GM18873 (cell line): ENCODE data around the gene MYADML2.

Experiments
- ATAC-seq: cut with Tn5 transposase; IDR thresholded peaks from one replicate; pipeline ENCODE4 v1.9.1; 2021; ENCODE audit warnings: mild to moderate bottlenecking, moderate library complexity, moderate number of reproducible peaks; ENCODE audit not compliant: unreplicated experiment, low FRiP score

The MYADML2 gene

DNA sequence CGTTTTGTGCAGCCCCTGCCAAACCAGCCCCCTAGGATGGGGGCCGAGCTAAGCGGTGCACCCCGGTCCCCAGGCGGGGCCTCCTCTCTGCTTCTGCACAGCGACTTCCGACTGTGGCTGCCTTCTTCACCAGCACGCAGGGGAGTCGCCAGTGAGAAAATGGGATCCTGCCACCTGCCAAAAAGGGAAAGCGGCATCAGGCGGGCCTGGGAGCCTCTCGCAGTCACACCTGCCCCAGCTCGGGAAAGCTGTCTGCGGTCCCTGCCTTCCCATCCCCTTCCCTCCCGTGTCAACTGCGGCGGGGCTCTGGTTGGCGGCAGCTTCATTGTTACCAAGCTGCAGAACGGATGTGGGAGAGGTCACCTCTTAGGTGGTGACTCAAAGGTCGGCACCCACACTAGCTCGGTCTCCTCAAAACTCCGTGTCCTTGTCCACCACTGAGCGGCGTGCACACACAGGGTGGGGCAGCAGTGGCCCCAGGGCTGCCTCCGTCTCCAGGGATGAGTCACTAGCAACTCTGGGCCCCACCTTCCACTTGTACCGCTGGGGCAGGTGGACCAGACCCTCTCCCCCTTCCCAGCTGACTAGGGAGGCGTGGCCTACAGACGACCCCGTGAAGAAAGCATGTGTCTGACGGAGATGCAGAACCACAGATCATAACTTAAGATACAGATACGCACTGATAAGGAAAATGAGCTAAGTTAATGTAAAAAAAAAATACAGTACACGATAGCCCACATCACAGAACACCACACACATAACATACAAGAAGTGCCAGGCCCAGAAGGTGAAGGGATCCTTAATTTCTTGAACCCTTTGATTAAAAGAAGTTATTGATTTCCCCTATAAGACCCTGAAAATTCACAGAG is 34.4 kb downstream of the MYADML2 start:
- ATAC-seq, result no peak

DNA sequence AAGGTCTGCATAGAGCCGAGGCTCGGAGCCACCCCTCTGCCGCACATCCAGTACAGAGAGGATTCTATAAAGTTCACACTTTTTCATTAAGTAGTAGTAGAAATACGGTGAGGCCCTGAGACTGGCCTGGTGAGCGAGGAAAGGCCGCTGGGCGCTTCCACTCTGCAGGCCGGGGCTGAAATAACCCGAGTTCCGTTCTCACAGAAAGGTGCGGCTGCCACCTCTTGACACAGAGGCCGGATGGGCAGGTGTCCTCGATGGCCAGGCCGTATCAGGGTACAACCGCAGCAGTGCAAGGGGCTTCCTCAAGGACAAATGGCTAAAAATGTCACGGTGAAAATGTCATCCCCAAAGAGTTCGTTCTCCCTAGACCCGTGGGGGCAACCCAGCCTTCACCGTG is 35.1 kb downstream of the MYADML2 start:
- no peak for ATAC-seq

DNA sequence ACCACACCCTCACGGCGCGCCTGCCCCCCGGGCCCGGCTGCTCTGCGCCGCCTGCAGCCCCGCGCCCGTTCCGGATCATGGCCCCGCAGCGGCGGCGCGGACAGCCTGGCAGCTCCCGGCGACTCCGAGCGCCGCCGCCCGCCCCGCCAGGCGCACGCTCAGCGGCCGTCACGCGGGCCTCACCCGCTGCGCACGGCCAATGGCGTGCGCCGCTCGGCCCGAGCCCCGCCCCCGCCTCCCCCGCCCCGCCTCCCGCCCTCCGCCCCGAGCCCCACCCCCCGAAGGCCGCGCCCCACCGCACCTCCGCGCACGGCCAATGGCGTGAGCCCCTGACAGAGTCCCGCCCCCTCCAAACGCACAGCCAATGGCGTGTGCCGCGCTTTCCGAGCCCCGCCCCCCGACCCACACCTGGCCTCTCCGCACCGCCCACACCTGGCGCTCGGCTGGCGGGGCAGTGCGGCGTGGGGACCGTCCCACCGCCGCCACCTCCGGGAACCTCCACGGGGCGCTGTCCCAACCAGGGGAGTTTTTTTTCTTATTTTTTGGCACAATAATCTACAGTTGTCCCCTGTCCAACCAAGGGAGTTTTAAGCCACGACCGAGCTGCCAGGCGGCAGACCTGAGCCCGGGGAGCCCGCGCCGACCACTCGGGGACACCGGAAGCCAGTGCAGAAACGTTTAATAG is 35.6 kb downstream of the MYADML2 start, which contains the start of gene PCYT2:
Gene PCYT2, minus strand, starts transcription at position 123 of the 685 bp plus-strand sequence. Its CDS starts 44 bp downstream, at position 79.
- ATAC-seq, result no peak

GRCh38 chr17:81910840-81911276 is 36.2 kb downstream of the MYADML2 start:
- no peak for ATAC-seq

DNA sequence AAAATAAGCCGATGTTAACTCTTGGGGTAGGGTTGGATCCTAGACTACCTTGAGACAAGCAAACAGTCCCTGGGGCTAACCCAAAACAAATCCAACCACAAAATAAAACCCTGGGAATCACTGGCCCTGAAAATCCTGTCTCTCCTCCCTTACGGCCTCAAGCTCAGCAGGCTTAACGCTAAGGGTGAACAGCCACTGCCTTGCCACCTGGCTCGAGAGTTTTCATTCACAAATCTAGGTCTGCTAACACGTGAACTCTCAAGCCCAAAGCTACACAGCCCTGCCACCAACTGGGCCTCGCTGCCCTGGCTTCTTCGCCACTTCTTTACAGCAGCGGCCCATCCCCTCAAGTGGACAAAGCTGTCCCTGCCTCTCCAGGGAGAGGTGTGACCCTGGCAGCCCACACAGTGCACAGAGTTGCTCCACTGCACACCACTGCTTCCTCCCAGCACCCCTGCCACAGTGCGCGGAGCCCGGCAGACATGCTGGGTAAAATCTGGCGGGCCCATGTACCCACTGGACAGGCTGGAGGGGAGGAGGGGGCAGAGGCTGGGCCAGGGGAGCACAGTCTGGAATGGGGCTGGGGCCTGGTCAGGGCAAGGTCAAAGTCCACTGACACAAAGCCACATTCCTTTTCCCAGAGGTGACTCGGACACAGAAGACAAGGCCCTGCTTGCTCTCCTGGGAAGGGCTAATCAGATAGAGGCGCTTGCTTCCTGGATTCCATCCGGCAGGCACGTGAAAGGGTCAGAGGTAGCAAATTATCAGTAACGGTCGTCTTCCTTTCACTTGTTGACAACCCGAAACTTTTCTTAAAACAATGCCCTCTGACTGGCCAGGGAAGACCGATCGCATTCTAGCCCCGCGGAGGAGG is 36.8 kb downstream of the MYADML2 start:
- ATAC-seq, result no peak

GRCh38 chr17:81909231-81909630 is 37.8 kb downstream of the MYADML2 start:
- no peak for ATAC-seq

DNA sequence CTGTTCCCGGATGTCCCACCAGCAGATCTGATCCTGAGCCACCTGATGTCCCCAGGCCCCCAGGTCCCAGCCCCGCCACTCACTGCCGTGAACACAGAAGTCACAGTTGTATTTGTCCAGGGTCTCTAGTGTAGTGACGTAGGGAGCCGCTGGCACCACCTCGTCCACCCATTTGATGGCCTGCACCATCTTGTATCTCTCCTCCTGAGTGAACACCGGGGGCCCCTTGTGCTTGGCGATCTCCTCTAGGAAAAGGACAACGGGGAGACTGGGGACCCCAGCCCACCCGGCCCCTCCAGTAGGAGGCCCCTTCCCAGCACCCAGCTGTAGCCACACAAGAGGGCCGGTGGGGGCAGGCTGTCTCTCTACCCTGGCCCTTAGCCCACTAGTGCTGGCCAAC is 38.2 kb downstream of the MYADML2 start:
- ATAC-seq, result no peak

DNA sequence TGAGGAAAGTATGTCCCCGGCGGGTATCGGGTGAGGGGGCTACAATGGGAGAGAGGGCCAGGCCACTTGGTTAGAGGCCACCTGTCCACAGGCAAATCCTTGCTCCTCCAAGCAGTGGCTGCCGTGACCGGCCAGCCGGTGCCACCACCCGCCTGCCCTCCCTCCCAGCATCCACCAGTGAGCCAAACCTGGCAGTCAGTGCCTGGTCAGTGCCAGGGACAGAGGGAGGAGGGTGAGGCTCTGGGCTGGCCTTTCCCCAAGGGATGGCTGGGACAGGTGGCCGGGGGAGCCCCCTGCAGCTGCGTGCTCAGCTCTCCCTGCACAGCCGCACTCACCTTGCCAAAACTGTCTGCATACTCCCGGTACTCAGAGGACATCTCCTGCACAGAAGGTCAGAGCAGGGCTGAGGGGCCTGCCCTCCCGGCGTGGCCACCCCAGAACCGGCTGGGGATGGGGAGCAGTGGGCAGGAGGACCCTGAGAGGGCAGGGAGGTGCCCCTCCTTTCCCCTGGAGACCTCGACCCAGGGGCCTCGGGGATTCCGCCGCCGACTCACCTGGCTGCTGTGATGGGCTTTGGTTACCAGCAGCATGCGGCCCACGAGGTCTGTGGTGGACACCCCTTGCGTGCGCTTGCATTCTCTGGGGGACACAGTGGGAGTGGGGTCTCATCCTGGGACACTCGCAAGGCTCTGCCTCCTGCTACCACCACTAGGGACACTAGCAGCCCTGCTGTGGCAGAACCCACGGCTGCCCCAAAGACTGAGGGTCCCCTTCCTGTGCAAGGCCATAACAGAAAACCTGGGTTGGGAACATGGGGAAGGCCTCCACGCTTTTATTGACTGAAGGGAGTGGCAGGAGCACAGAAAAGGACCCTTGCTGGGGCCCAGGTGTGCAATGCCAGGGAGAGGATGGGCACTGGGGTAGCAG is 39.6 kb downstream of the MYADML2 start:
- ATAC-seq, result no peak

GRCh38 chr17:81906476-81907218 is 40.4 kb downstream of the MYADML2 start:
- ATAC-seq, result no peak

DNA sequence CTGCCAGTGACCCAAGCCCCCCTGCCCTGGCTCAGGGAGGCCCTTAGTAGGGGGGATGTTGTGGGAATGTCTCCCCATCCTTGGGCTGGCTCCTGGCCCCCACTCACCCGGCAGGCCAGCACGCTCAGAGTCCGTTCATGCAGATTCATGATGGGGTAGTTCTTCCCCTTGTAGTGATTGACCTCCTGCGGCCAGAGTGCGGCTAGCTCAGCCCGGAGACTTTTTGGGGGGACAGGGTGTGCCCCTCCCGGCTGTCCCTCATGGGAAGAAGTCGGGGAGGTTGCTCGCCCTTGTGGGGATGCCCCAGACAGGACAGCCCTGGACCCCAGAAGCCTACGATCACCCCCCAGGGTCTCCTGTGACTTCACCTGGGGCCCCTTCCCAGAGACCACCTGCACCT is 41.0 kb downstream of the MYADML2 start:
- no peak for ATAC-seq

- ATAC-seq, result no peak
Measured at GRCh38 chr17:81905424-81905875, 41.6 kb downstream of the MYADML2 start.

DNA sequence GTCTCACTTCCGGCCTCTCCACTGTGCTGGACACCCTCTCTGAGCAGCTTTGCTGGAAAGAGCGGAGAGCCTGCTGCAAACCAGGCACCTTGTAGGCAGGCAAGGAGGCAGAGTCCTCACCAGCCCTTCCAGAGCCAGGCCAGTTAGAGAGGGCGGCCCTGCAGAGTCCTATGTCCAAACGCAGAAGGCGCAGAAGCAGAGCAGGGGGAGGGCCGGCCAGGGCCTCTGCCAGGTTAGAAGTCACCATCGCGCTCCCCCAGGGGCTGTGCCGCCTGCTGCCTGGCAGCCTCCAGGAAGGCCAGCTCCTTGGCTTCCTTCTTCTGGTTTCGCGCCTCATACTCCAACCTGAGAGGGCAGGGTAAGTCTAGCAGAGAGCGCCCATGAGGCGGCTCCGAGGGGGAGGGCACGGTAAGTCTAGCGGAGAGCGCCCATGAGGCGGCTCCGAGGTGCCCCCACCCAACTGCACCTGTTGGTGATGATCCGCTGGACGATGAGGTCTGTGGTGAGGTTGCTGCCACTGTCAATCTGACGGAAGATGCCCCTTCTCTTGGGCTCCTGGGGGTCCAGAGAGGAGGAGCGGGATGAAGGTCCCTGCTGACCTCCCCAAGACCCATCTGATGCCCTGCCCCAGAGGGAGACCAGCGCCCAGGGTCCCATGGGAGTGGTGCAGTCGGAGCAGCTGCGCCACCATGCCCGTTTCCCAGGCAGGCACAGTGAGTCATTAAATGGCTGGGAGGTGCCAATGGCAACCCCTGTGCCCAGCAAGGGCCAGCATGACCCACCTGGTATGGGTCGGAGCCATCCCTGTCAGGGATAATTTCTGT is 42.2 kb downstream of the MYADML2 start:
- ATAC-seq, result no peak

DNA sequence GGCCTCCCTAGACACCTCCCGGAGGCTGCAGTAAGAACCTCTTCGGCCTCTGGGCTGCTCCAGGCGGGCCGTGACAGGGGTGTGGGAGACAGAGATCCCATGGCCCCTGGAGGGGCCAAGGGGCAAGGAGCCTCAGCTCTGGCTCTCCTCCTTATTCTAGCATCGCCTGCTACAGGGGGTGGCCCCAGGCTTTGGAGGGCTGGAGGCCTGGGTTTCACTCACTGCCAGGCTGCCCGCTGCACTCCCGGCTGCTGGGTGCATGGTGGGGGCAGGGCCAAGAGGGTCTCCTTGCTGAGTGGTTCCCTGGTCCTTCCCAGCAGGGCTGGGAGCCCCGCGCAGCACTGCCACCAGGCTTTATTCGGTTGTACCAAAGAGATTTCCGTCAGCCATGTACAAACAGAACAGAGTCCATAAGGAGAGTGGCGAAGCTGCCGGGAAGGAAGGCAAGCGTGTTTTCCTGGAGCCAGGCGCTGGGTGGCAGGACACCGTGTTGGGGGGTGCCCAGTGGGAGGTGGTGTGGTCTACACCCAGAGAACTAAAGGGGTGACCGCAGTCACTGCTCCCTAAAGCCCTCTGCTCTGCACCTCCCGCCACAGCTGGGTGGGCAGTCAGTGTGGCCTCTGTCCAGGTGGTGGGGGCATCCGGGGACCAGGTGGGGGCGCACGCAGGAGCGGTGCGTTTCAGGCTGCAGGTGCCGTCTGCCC is 43.0 kb downstream of the MYADML2 start:
- ATAC-seq, result no peak

GRCh38 chr17:81903415-81903831 is 43.6 kb downstream of the MYADML2 start:
- ATAC-seq, result no peak

GRCh38 chr17:81902653-81903414 is 44.2 kb downstream of the MYADML2 start:
- no peak for ATAC-seq

DNA sequence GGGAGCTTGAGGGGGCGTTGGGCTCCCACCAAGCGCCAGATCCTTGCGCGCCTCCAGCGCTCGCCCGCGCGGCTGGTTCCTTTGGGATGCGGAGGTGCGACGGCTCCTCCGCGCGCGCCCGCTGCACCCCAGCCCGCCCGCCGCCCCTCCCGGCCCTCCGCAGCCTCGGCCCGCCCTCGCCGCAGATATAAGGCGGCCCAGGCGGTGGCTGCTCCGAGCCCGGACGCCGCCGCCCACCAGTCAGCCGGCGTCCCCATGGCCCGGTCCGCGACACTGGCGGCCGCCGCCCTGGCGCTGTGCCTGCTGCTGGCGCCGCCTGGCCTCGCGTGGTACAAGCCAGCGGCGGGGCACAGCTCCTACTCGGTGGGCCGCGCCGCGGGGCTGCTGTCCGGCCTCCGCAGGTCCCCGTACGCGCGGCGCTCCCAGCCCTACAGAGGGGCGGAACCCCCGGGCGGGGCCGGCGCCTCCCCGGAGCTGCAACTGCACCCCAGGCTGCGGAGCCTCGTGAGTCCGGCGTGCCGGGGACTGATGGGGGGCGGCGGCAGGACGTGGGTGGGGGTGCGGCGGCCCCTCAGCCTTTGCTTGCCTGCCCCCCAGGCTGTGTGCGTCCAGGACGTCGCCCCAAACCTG is 44.9 kb downstream of the MYADML2 start, which contains the start of gene NPB:
Gene NPB, plus strand, starts transcription at position 216 of the 630 bp plus-strand sequence. Its CDS starts 40 bp downstream, at position 256.
- no peak for ATAC-seq
